HG02884 (cell line): ENCODE results near the gene RCC1.
"Not testable (repeated sequence)": the region's sequence is repeated elsewhere in the genome, so short reads cannot be mapped to it uniquely, and the experiment has no call there.

Source experiments
- ATAC-seq: cut with Tn5 transposase; IDR thresholded peaks from one replicate; pipeline ENCODE4 v1.9.1; 2021; ENCODE audit warnings: mild to moderate bottlenecking, moderate library complexity; ENCODE audit not compliant: unreplicated experiment

Gene RCC1

DNA sequence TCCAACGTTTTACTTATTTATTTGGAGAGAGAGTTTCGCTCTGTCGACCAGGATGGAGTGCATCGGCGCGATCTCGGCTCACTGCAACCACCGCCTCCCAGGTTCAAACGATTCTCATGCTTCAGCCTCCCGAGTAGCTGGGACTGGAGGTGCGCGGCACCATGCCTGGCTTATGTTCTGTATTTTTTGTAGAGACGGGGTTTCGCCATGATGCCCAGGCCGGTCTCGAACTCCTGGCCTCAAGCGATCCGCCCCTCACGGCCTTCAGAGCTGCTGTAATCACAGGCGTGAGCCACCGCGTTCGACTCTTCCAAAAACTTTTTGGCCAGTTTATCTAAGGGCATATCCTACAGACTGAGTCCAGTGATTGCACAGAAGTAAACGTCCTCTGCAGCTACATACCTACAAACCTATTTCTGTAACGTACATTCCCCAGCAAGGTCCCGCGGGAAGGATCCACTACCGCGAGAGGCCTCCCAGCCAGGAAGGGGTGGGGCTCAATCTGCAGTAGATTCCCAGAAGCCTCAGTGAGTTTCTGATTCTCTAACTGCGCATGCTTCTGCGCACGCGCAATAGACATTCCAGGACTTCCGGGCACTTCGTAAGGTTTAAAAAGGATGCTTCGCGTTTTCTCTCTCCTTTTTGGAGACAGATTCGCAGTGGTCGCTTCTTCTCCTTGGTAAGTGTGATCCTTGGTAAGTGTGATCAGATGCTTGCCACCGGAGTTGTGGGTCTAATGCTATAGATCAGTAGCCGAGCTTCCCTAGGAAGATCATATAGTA lies at the start of gene RCC1:
TSS of gene RCC1 (plus strand) at position 638 of the 782 bp plus-strand sequence. CDS start 23,824 bp downstream, outside the sequence.
- ATAC-seq = peak; percentile 74

DNA sequence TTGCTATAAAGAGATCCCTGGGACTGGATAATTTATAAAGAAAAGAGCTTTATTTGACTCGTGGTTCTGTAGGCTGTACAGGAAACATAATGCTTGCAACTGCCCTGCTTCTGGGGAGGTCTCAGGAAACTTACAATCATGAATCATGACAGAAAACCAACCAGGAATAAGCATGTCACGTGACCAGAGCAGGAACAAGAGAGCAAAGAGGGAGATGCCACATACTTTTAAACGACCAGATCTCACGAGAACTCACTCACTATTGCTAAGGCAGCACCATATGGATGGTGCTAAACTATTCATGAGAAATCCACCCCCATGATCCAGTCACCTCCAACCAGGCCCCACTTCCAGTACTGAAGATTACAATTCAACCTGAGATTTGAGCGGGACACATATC lies 49.8 kb upstream of the RCC1 start:
- no peak for ATAC-seq

GRCh38 chr1:28457678-28458077 lies 48.2 kb upstream of the RCC1 start:
- ATAC-seq = no peak

DNA sequence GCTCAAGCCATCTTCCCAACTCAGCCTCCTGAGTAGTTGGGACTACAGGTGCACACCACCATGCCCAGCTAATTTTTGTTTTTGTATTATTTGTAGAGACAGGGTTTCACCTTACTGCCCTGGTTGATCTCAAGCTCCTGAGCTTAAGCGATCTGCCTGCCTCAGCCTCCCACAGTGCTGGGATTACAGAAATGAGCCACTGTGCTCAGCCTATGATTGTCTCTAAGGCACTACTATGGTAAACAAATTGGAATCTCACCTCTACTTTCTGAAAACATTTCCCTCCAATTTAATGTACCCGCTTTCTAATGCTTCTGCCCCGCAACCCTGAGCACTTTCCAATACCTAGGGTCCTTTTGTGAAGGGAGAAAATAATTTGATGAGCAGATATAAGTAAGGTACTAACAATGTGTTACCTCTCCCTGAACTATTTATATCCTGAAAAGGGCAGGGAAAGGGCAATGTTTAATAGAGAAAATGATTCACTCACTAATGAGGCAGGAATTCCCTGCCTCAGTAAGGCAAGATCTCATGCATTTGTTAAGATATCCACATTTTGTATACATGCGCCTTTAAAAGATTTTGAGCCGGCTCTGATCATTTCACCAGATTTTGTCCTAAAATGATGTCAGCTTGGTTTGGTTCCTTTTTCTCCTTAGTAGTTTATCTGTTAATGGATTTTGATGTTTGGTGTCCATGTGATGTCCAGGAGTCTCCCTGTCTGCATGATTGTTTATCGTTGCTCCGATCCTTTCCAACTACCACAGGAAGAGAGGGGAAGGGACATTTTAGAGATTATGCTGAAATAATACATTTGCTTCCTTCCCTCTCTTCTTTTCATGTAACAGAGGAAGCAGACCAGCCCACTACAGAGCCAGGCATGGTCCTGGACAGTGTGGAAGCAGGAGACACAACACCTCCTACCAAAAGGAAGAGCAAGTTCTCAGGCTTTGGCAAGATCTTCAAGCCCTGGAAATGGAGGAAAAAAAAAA lies 47.3 kb upstream of the RCC1 start:
- no peak for ATAC-seq

DNA sequence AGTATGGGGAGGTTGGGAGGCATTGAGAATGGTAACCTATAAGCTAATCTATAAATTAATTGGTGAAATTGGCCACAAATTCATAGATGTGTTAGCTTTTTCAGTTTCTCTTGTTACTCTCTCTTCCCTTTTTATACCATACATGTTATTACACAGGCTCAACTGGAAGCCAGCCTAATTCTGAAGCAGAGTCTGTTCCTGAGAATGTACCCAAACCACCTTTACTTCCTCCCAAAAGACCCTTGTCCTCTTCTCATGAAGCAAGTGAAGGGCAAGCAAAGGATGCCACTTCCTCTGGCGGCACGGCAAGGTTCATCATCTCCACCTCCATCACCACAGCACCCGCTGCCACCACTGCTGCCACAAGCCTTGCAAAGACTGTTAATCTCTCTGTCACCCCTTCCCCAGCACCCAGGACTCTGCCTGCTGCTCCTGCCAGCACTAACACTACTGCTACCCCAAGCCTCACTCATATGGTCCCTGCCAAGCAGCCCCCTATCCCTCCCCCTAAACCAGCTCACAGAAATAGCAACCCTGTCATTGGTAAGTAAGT lies 39.5 kb upstream of the RCC1 start:
- no peak for ATAC-seq

DNA sequence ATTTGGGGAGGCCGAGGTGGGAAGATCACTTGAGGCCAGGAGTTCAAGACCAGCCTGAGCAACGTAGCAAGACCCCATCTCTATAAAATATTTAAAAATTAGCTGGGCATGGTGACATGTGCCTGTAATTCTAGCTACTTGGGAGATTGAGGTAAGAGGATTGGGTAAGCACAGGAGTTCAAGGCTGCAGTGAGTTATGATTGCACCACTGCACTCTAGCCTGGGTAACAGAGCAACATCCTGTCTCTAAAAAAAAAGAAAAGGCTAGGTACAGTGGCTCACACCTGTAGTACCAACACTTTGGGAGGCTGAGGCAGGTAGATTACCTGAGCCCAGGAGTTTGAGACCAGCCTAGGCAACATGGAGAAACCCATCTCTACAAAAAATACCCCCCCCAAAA lies 35.7 kb upstream of the RCC1 start:
- ATAC-seq = no peak

GRCh38 chr1:28479497-28479896 lies 26.3 kb upstream of the RCC1 start:
- not testable (repeated sequence) for ATAC-seq

- ATAC-seq = no peak
Observed at GRCh38 chr1:28480308-28480707, 25.5 kb upstream of the RCC1 start.

DNA sequence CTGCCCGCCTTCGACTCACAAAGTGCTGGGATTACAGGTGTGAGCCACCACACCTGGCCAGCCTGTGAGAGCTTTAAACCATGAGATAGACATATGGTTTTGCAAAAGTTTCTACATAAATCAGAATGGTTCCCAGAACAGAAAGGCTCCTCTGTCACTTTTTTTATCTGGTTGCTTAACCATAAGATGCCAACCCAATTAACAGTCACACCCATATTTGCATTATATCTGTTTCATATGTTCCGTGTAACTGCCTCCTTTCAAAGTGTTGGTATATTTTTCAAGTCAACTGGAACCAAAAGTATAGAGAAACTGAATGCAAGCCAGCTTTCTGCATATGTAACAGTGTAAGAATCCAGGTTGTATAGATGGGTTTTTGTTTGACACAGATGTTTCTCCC lies 23.7 kb upstream of the RCC1 start:
- ATAC-seq = no peak

DNA sequence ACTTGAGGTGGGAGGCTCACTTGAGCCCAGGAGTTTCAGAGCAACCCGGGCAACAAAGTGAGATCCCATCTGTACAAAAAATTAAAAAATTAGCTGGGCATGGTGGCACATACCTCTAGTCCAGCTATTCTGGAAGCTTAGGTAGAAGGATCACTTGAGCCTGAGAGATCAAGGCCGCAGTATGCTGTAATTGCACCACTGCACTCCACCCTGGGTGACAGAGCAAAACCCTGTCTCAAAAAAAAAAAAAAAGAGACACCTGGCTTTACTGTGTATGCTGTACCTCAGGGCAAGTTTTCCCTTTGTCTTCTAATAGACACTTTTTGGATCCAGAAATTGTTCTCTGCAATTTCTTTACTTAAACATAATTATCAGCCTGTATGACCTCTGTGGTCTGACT lies 23.1 kb upstream of the RCC1 start:
- no peak for ATAC-seq

GRCh38 chr1:28494737-28495136 lies 11.1 kb upstream of the RCC1 start:
- ATAC-seq = no peak

- ATAC-seq = no peak
Observed at GRCh38 chr1:28499553-28499952, 6.3 kb upstream of the RCC1 start.

DNA sequence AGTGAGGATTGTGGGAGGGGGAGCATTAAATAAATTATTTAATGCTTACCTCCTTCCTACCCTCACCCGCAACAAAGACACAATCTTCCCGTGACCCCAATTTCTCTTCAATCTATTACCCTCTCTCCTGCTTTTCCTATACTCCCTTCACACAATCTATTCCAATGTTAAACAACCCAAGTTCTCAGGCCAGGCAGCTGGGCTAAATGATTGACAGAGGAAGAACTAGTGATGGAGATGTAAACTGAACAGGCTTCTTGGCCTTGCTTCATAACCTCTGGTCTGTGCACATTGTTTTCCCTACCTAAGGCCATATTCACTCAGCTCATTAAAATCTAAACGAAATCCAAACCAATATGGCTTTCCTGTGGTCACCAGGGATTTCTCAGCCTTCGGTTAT lies 3.9 kb upstream of the RCC1 start:
- no peak for ATAC-seq

DNA sequence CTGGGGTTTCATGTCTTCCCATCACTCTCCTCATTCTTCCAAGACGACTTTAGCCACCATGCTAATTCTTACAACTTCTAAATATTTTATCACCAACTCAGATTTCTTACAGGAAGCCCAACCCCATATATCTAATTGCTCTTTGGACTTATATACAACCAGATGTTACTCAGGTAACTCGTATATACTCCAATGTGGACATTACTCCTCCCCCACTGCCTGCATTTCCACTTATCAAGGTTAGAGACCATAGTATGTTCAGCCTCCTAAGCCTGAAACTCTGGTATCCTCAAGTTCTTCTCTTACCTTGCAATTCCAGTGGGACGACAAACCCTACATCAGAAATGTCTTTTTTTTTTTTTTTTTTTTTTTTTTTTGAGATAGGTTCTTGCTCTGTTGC lies 2.7 kb upstream of the RCC1 start:
- no peak for ATAC-seq

DNA sequence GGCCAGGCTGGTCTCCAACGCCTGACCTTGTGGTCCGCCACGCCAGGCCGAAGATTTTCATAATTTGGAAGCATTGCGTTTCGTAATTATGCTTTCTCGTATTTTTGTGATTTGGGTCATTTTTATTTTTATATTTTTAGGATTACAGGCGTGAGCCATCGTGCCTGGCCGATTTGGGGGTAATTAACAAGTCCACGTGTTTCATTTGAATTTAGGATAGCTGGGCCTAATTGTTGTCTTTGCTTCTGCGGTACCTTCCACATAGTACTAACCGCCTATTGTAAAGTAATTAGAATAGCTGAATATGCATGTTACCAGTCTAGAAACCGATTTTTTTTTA lies 1.0 kb downstream of the RCC1 start:
- ATAC-seq = no peak

- ATAC-seq = no peak
Observed at GRCh38 chr1:28507247-28507645, 1.4 kb downstream of the RCC1 start.

- no peak for ATAC-seq
Observed at GRCh38 chr1:28507646-28508434, 2.0 kb downstream of the RCC1 start.

- no peak for ATAC-seq
Observed at GRCh38 chr1:28508435-28508754, 2.6 kb downstream of the RCC1 start.

DNA sequence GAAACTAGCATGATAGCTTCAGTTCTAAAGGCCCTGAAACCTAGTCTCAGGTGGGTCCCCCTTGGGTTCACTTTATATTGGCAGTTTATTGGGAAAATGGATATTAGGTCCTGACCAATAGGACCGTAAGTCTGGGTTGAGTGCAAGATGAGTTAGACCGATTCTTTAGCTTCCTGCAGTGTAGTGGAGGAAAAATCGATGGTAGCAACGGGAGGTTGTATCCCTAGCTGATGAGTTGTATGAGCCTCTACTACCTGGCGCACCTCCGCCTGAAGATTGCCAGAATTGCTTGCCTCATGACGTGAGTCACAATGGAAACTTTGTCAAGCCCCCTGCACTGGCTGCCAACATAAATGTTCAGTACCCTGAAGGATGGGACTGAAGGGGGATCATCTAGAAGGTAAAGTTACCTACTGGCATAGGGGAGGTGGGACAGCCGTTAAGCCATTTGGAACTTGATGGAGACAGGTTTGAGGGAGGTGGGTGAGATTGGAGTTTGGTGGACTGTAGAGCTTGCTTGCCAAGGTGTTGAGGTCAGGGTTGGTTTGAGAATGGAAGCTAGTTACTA lies 3.9 kb downstream of the RCC1 start:
- ATAC-seq = no peak

DNA sequence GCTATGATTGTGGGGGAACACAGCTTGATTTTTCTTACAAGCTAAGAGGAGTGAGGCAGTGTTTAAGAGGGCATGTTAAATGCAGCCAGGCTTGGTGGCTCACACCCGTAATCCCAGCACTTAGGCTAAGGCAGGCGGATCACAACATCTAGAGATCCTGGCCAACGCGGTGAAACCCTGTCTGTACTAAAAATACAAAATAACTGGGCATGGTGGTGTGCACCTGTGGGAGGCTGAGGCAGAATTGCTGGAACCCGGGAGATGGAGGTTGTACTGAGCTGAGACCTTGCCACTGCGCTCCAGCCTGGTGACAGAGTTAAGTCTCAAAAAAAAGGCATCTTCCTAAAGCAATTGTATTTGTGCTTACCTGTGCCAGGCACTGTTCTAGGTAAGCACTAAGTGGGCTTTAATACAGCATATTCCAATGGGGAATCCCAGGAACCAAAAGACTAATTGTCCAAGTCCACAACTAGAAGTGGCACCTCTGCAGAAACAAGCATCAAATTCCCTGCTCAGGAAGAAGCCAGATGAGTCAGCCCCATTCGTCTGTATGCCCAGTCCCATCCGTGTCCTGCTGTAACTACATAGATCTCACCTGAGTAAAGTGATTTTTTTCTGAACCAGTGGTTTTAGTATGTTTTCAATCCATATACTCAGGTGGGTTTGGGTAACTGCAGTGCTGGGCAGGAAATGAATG lies 4.6 kb downstream of the RCC1 start:
- no peak for ATAC-seq
